ENCODE measurements around the gene GRM7. TPM values are rescaled to one million over a fixed set of nuclear protein-coding genes. Genes with fewer than 3 reads are reported as not detected.

Gene GRM7
- total RNA-seq, 2 experiments from 2014 or later, result not detected

DNA sequence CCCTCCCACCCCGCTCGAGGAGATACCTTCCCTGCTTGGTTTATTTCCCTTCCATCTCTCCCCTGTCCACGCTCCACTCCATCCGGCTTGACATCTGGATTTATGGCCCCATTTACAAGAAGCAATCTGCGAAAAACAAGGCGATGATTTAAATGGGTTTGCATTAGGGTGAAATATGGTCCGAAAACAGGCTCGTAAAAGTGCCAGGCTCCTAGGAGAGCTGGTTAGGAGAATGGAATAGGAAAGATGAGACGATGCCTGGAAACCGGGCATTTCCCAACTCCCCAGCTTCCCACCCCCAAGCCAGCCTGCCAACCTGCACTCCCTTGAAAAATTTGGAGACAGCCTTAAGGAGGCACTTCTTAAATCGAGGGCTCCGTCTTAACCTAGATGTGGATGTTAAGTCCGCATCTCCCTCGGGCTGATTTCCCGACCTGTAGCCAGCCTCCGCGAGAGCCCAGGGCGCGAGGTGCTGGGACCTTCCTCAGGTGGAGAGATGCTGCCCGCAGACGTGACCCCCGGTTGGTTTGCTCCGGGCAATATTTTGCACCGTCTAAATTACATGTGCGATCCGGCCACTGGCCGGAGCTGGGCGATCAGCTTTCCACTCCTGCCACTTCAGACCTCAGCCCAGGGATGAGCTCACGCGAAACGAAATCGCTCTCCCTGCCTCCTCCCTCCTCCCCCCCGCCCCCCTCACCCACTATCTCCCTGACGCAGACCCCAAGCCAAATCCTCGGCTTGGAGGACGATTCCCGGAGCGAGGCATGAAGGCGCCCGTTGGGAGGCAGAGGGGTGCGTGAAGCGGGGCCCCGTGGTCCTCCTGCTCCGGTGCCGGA is 1.3 kb downstream of the GRM7 start:
- intact Hi-C loops (cut with DNase I, micrococcal nuclease), result no loop called here
- Histone ChIP-seq H3K27ac (ENCODE audit: low read depth in 1 of 2, low read length in 2 of 2) (no peak overlapping the region), H3K27me3 (ENCODE audit: control insufficient read depth in 1 of 2, insufficient read depth in 2 of 2, low read length in 2 of 2) (peaks cover 8 to 16% of the 10 kb centered on the region in 2 experiments), H3K4me1 (ENCODE audit: insufficient read depth, low read length) (no peaks in the 10 kb centered on the region), H3K36me3 (ENCODE audit: insufficient read depth, low read length) (no peaks in the 10 kb centered on the region), H3K9me3 (ENCODE audit: control insufficient read depth in 1 of 2, insufficient read depth in 1 of 2, low read length in 2 of 2) (peaks cover 0 to 23% of the 10 kb centered on the region in 2 experiments), H3K4me3 (ENCODE audit: low read length) (no peak overlapping the region)
- Mint-ChIP-seq H3K36me3 (ENCODE audit: low read depth) (no peaks in the 10 kb centered on the region), H3K27ac (no peak overlapping the region), H3K4me3 (no peak overlapping the region), H3K9me3 (peaks cover 2% of the 10 kb centered on the region), H3K27me3 (peaks cover 59% of the 10 kb centered on the region), H3K4me1 (ENCODE audit: low read depth) (no peaks in the 10 kb centered on the region)
- CTCF ChIA-PET, result no interaction called here
- no peak for DNase-seq
- POLR2A ChIA-PET, result no interaction called here
- TF ChIP-seq, protein P1, sequence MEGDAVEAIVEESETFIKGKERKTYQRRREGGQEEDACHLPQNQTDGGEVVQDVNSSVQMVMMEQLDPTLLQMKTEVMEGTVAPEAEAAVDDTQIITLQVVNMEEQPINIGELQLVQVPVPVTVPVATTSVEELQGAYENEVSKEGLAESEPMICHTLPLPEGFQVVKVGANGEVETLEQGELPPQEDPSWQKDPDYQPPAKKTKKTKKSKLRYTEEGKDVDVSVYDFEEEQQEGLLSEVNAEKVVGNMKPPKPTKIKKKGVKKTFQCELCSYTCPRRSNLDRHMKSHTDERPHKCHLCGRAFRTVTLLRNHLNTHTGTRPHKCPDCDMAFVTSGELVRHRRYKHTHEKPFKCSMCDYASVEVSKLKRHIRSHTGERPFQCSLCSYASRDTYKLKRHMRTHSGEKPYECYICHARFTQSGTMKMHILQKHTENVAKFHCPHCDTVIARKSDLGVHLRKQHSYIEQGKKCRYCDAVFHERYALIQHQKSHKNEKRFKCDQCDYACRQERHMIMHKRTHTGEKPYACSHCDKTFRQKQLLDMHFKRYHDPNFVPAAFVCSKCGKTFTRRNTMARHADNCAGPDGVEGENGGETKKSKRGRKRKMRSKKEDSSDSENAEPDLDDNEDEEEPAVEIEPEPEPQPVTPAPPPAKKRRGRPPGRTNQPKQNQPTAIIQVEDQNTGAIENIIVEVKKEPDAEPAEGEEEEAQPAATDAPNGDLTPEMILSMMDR (IDR thresholded peaks at IDR 0.05), result no peak
- ATAC-seq (ENCODE audit: poor library complexity), result no peak

DNA sequence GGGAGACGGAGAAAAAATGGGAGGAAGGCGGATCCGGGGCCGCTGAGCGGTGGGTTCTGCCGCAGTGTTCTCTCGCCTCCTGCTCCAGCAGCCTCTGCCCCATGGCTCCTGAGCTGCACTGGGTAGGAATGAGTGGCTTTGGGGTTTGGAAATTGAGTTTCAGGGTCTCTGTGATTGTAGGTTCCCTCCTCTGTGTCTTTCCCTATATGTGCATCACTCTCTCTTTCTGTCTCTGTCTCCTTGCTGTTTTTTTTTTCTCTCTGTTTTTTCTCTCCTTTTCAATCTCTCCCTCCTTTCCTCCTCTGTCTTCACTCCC is 1.9 kb downstream of the GRM7 start:
- Histone ChIP-seq H3K4me3 (ENCODE audit: low read length) (no peak overlapping the region), H3K9me3 (ENCODE audit: control insufficient read depth in 1 of 2, insufficient read depth in 1 of 2, low read length in 2 of 2) (peaks cover 0 to 23% of the 10 kb centered on the region in 2 experiments), H3K36me3 (ENCODE audit: insufficient read depth, low read length) (no peaks in the 10 kb centered on the region), H3K4me1 (ENCODE audit: insufficient read depth, low read length) (no peaks in the 10 kb centered on the region), H3K27me3 (ENCODE audit: control insufficient read depth in 1 of 2, insufficient read depth in 2 of 2, low read length in 2 of 2) (peaks cover 8 to 16% of the 10 kb centered on the region in 2 experiments), H3K27ac (ENCODE audit: low read depth in 1 of 2, low read length in 2 of 2) (no peak overlapping the region)
- intact Hi-C loops (cut with DNase I, micrococcal nuclease), result no loop called here
- Mint-ChIP-seq H3K36me3 (ENCODE audit: low read depth) (no peaks in the 10 kb centered on the region), H3K27ac (no peak overlapping the region), H3K4me1 (ENCODE audit: low read depth) (no peaks in the 10 kb centered on the region), H3K27me3 (peaks cover 58% of the 10 kb centered on the region), H3K9me3 (peaks cover 2% of the 10 kb centered on the region), H3K4me3 (no peak overlapping the region)
- ATAC-seq (ENCODE audit: poor library complexity) (no peak), DNase-seq (no peak)
- POLR2A ChIA-PET, result no interaction called here
- CTCF ChIA-PET, result no interaction called here
- TF ChIP-seq, protein P1 (IDR thresholded peaks at IDR 0.05), result no peak

DNA sequence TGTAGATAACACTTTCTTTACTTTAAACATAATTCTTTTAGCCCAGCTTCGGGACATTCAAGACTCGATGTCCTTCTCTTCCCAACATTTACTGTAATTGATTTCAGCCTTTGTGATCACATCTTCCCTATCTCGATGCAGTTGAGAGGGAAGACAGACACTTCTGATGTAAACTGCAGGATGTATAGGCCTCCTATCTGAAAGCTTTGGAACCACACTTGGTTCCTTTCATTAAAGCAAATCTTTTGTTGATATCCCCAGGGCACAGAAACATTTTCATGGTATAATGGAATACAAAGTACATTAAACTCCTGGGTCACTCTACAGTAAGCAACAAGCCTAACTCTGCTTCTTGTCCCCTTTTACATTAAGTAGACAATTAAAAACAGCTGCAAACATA is 6.4 kb downstream of the GRM7 start:
- ChIA-PET CTCF (no interaction called here), POLR2A (no interaction called here)
- no peaks in the 10 kb centered on the region for H3K36me3 ChIP-seq (ENCODE audit: insufficient read depth, low read length)
- no peak overlapping the region for H3K4me3 ChIP-seq (ENCODE audit: low read length)
- Mint-ChIP-seq H3K4me1 (ENCODE audit: low read depth) (no peaks in the 10 kb centered on the region), H3K9me3 (peaks cover 7% of the 10 kb centered on the region), H3K36me3 (ENCODE audit: low read depth) (no peaks in the 10 kb centered on the region), H3K4me3 (no peak overlapping the region), H3K27me3 (peaks cover 30% of the 10 kb centered on the region), H3K27ac (no peak overlapping the region)
- H3K27ac ChIP-seq (ENCODE audit: low read depth in 1 of 2, low read length in 2 of 2), result no peak overlapping the region
- TF ChIP-seq, protein P1 (IDR thresholded peaks at IDR 0.05), result no peak
- DNase-seq (no peak), ATAC-seq (ENCODE audit: poor library complexity) (no peak)
- H3K9me3 ChIP-seq (ENCODE audit: control insufficient read depth in 1 of 2, insufficient read depth in 1 of 2, low read length in 2 of 2), result peaks cover 0 to 5% of the 10 kb centered on the region in 2 experiments
- intact Hi-C loops (cut with DNase I, micrococcal nuclease), result no loop called here
- H3K4me1 ChIP-seq (ENCODE audit: insufficient read depth, low read length), result no peaks in the 10 kb centered on the region
- peaks cover 1 to 13% of the 10 kb centered on the region in 2 experiments for H3K27me3 ChIP-seq (ENCODE audit: control insufficient read depth in 1 of 2, insufficient read depth in 2 of 2, low read length in 2 of 2)
